WTC11 (cell line): ENCODE measurements around the gene ZNF311.

Experiments
- AFF4 ChIP-seq: sonication (generic); formaldehyde crosslinking; IDR thresholded peaks from 2 replicates; pipeline ENCODE4 v1.8.1; 2023; ENCODE audit warnings: mild to moderate bottlenecking, missing genetic modification reagents, borderline replicate concordance
- ATF2 ChIP-seq: sonication (generic); formaldehyde crosslinking; IDR thresholded peaks from 2 replicates; pipeline ENCODE4 v1.8.1; 2022; ENCODE audit warnings: low read depth, missing genetic modification reagents, borderline replicate concordance
- ATF3 ChIP-seq: sonication (generic); formaldehyde crosslinking; conservative IDR thresholded peaks from 2 replicates; pipeline ENCODE4 v1.8.1; 2022; ENCODE audit warnings: mild to moderate bottlenecking, missing genetic modification reagents
- CREB1 ChIP-seq: sonication (generic); formaldehyde crosslinking; IDR thresholded peaks from 2 replicates; pipeline ENCODE4 v1.8.0; 2023; ENCODE audit warnings: mild to moderate bottlenecking, missing genetic modification reagents
- CTCF ChIP-seq: fragments of 200-600 bp; IDR thresholded peaks from 2 replicates; pipeline ENCODE4 v1.8.0; 2022; ENCODE audit warnings: antibody characterized with exemption
- FOXP1 ChIP-seq: sonication (generic); formaldehyde crosslinking; IDR thresholded peaks from 2 replicates; pipeline ENCODE4 v1.8.0; 2022; ENCODE audit warnings: missing genetic modification reagents, mild to moderate bottlenecking, moderate library complexity, borderline replicate concordance
- KAT7 ChIP-seq: sonication (generic); formaldehyde crosslinking; IDR thresholded peaks from 2 replicates; pipeline ENCODE4 v1.8.1; 2023; ENCODE audit warnings: missing genetic modification reagents, mild to moderate bottlenecking, borderline replicate concordance
- MAX ChIP-seq: sonication (generic); formaldehyde crosslinking; IDR thresholded peaks from 2 replicates; pipeline ENCODE4 v1.8.0; 2022; ENCODE audit warnings: mild to moderate bottlenecking, missing genetic modification reagents
- TCF7 ChIP-seq: sonication (generic); formaldehyde crosslinking; IDR thresholded peaks from 2 replicates; pipeline ENCODE4 v1.8.0; 2022; ENCODE audit warnings: mild to moderate bottlenecking, low read depth, missing genetic modification reagents, moderate library complexity
- TEAD1 ChIP-seq: sonication (generic); formaldehyde crosslinking; IDR thresholded peaks from 2 replicates; pipeline ENCODE4 v1.8.0; 2022; ENCODE audit warnings: mild to moderate bottlenecking, missing genetic modification reagents
- TP53 ChIP-seq: sonication (generic); formaldehyde crosslinking; IDR thresholded peaks from 2 replicates; pipeline ENCODE4 v1.8.1; 2023; ENCODE audit warnings: mild to moderate bottlenecking, missing genetic modification reagents
- USF2 ChIP-seq: sonication (generic); formaldehyde crosslinking; IDR thresholded peaks from 2 replicates; pipeline ENCODE4 v1.8.1; 2023; ENCODE audit warnings: mild to moderate bottlenecking, missing genetic modification reagents, moderate library complexity
- ZBTB43 ChIP-seq: sonication (generic); formaldehyde crosslinking; IDR thresholded peaks from 2 replicates; pipeline ENCODE4 v1.8.1; 2023; ENCODE audit warnings: mild to moderate bottlenecking, missing genetic modification reagents
- ZNF425 ChIP-seq: fragments of 250-450 bp; sonication (Bioruptor Pico); conservative IDR thresholded peaks from 2 replicates; pipeline ENCODE4 v1.9.0; 2021; ENCODE audit warnings: mild to moderate bottlenecking

- TF ChIP-seq TP53 (CRISPR knock-in tag) (no peak), CTCF (no peak), USF2 (CRISPR knock-in tag) (no peak), ATF3 (CRISPR knock-in tag) (no peak), ATF2 (CRISPR knock-in tag) (no peak), FOXP1 (CRISPR knock-in tag) (no peak), CREB1 (CRISPR knock-in tag) (no peak), KAT7 (CRISPR knock-in tag) (no peak), MAX (CRISPR knock-in tag) (no peak), ZBTB43 (no peak), TCF7 (CRISPR knock-in tag) (no peak), TEAD1 (CRISPR knock-in tag) (no peak), ZNF425 (CRISPR knock-in tag) (no peak), AFF4 (CRISPR knock-in tag) (no peak)
Measured at GRCh38 chr6:28978959-28979561, 26.1 kb downstream of the ZNF311 start.
